Right hindlimb (tissue), 1 donor: ENCODE measurements around the gene GRIN1.

ENCODE experiments used
- DNase-seq: peaks from one replicate; pipeline ENCODE4 v3.0.0-alpha.2; 2018

GRIN1 gene

GRCh38 chr9:137180491-137180890 lies 41.5 kb downstream of the GRIN1 start:
- DNase-seq: no peak

GRCh38 chr9:137181680-137182079 lies 42.7 kb downstream of the GRIN1 start:
- DNase-seq: no peak

GRCh38 chr9:137182836-137183235 lies 43.9 kb downstream of the GRIN1 start:
- DNase-seq: no peak

- no peak for DNase-seq
Observed at GRCh38 chr9:137183980-137184595, 45.1 kb downstream of the GRIN1 start.

GRCh38 chr9:137184881-137185660 lies 46.1 kb downstream of the GRIN1 start:
- DNase-seq: no peak

- DNase-seq: no peak
Observed at GRCh38 chr9:137185921-137186320, 47.0 kb downstream of the GRIN1 start.

- DNase-seq: no peak
Observed at GRCh38 chr9:137186385-137186784, 47.4 kb downstream of the GRIN1 start.

GRCh38 chr9:137187386-137187785 lies 48.4 kb downstream of the GRIN1 start:
- DNase-seq: no peak

GRCh38 chr9:137188086-137188489 lies 49.1 kb downstream of the GRIN1 start:
- no peak for DNase-seq

GRCh38 chr9:137188490-137189296 lies 49.7 kb downstream of the GRIN1 start, which contains the start of the genes ANAPC2 and SSNA1:
ANAPC2 (minus strand) TSS chr9:137188560; CDS start chr9:137188532, 28 bp downstream.
SSNA1 (plus strand) TSS chr9:137188676; CDS start chr9:137188727, 51 bp downstream.
- peak; percentile 94 for DNase-seq

GRCh38 chr9:137189297-137190295 lies 50.6 kb downstream of the GRIN1 start:
- no peak for DNase-seq

- no peak for DNase-seq
Observed at GRCh38 chr9:137190315-137190856, 51.4 kb downstream of the GRIN1 start.

GRCh38 chr9:137191245-137191644 lies 52.3 kb downstream of the GRIN1 start:
- no peak for DNase-seq

GRCh38 chr9:137191691-137192447 lies 52.9 kb downstream of the GRIN1 start:
- DNase-seq: no peak

GRCh38 chr9:137192448-137192780 lies 53.5 kb downstream of the GRIN1 start:
- DNase-seq: no peak

GRCh38 chr9:137192859-137193258 lies 53.9 kb downstream of the GRIN1 start:
- no peak for DNase-seq

- no peak for DNase-seq
Observed at GRCh38 chr9:137193771-137194170, 54.8 kb downstream of the GRIN1 start.

- no peak for DNase-seq
Observed at GRCh38 chr9:137194388-137194787, 55.4 kb downstream of the GRIN1 start.

GRCh38 chr9:137194909-137195308 lies 56.0 kb downstream of the GRIN1 start:
- no peak for DNase-seq

GRCh38 chr9:137195525-137196220 lies 56.7 kb downstream of the GRIN1 start:
- no peak for DNase-seq
